Activated T-helper 1 cell treated with anti-CD3 and anti-CD28 coated beads, Interleukin-12 subunit alpha, Interleukin-12 subunit beta, Interleukin-2, Interleukin-4 antibody, amounts not matched to agents 30 ng/mL and 10 ng/mL and 1 ng/mL, durations not matched to agents 14 hours and 24 hours and 36 hours (primary cell): ENCODE results near the gene VRTN. TPM values are rescaled to one million over a fixed set of nuclear protein-coding genes. Genes with fewer than 3 reads are reported as not detected.
"Not testable (repeated sequence)": the region's sequence is repeated elsewhere in the genome, so short reads cannot be mapped to it uniquely, and the experiment has no call there.

Source experiments
- DNase-seq: peaks from one replicate; pipeline ENCODE4 v3.0.0; 2021; ENCODE audit warnings: low spot score
- H3K27ac Mint-ChIP-seq: one replicate; pipeline ENCODE4 v1.8.0; 2021; ENCODE audit warnings: mild to moderate bottlenecking, mixed read lengths
- H3K27me3 Mint-ChIP-seq: one replicate; pipeline ENCODE4 v1.8.0; 2022; ENCODE audit warnings: mild to moderate bottlenecking, moderate library complexity, mixed read lengths; ENCODE audit not compliant: insufficient read depth
- H3K36me3 Mint-ChIP-seq: one replicate; pipeline ENCODE4 v1.8.0; 2021; ENCODE audit warnings: low read depth, mixed read lengths
- H3K4me1 Mint-ChIP-seq: one replicate; pipeline ENCODE4 v1.8.0; 2021; ENCODE audit warnings: low read depth, mixed read lengths
- H3K4me3 Mint-ChIP-seq: one replicate; pipeline ENCODE4 v1.8.0; 2021; ENCODE audit warnings: mild to moderate bottlenecking, moderate library complexity, mixed read lengths
- H3K9me3 Mint-ChIP-seq: one replicate; pipeline ENCODE4 v1.8.0; 2021; ENCODE audit warnings: mixed read lengths
- intact Hi-C: fragments of 100-400 bp; cut with micrococcal nuclease; formaldehyde crosslinking; loops from one replicate; pipeline ENCODE4 v1.15.1; 2024
- total RNA-seq: library from RNA; stranded (reverse); gene quantifications from 2 replicates; pipeline ENCODE4 v1.2.3, GENCODE V29; 2022

Gene VRTN
- total RNA-seq, 1 donor from 2014 or later, result not detected

DNA sequence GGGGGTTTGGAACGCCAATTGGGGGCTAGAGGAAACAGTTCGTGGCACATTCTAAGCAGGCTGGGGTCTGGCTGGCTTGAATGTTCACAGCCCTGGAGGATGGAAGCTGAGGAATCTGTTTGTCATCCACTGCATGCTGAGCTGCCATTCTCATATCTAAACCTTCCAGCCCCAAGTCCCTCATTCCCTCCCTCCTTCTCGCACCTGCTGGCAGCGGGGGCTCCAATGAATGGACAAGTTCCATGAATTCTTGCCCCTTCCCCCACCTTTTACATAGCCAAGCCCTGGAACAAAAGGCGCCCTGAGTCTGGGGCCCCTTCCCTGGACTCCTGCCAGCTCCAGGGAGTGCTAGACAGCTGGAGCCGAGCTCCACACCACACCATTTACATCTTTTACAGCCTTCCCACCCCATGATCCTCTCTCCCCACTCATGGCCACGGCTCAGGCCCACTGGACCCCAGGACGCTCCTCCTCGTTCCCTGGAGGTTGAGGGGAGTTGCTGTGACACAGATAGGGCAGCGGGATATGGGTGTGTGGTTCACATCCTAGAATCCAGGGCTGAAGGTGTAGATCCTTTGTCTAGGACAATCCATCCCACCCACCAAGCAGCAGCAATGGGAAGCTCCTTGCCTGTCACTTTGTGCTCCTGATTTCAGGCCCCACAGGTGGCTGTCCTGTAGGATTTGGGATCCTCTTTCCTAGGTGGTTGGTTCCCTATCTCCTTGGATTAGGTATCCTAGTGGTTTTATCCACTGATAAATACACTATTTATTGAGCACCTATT lies 21.7 kb upstream of the VRTN start:
- Mint-ChIP-seq H3K9me3 (no peaks in the 10 kb centered on the region), H3K4me3 (no peak overlapping the region), H3K27me3 (peaks cover 4% of the 10 kb centered on the region), H3K27ac (no peak overlapping the region), H3K36me3 (no peaks in the 10 kb centered on the region), H3K4me1 (no peaks in the 10 kb centered on the region)
- no peak for DNase-seq
- intact Hi-C loops, result no loop called here

- H3K27ac Mint-ChIP-seq, H3K4me1 Mint-ChIP-seq, intact Hi-C loops, H3K36me3 Mint-ChIP-seq, H3K9me3 Mint-ChIP-seq, H3K4me3 Mint-ChIP-seq, H3K27me3 Mint-ChIP-seq, DNase-seq: not testable (repeated sequence)
These were observed 18.2 kb upstream of the VRTN start for GRCh38 chr14:74329950-74330552.

DNA sequence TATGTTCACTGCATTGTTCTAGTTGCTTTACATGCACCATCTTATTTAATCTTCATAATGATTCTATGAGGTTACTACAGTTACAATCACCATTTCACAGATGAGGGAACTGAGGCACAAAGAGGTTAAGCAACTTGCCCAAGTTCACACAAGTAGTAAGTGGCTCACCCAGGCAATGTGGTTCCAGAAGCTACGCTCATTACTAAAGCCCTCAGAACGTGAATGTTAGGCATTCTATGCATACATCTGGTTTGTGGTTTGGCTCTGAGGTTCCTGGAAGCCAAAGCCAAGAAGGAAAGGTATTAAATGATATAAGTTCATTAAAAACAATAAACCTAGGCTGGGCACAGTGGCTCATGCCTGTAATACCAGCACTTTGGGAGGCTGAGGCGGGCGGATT lies 14.4 kb upstream of the VRTN start:
- H3K9me3 Mint-ChIP-seq, result no peaks in the 10 kb centered on the region
- no peaks in the 10 kb centered on the region for H3K36me3 Mint-ChIP-seq
- no peaks in the 10 kb centered on the region for H3K4me1 Mint-ChIP-seq
- intact Hi-C loops, result no loop called here
- no peak for DNase-seq
- no peak overlapping the region for H3K4me3 Mint-ChIP-seq
- H3K27me3 Mint-ChIP-seq, result peaks cover 2% of the 10 kb centered on the region
- H3K27ac Mint-ChIP-seq, result no peak overlapping the region

DNA sequence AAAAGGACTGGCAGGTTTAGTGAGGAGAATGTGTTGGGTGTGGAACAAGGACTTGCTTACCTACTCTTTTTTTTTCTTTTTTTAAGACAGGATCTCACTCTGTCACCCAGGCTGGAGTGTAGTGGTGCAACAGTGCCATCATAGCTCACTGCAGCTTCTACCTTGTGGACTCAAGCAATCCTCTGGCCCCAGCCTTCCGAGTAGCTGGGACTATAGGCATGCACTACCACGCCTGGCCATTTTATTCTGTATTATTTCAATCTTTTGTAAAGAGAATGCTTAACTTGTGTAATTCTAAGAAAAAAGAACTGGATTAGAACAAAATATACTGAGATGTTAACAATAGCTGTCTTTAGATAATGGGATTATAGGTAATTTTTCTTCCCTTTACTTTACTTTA lies 1.9 kb upstream of the VRTN start:
- no peak overlapping the region for H3K4me3 Mint-ChIP-seq
- peaks cover 19% of the 10 kb centered on the region for H3K27me3 Mint-ChIP-seq
- no peaks in the 10 kb centered on the region for H3K36me3 Mint-ChIP-seq
- no peaks in the 10 kb centered on the region for H3K4me1 Mint-ChIP-seq
- H3K9me3 Mint-ChIP-seq, result no peaks in the 10 kb centered on the region
- intact Hi-C loops, result no loop called here
- DNase-seq, result no peak
- H3K27ac Mint-ChIP-seq, result no peak overlapping the region

- intact Hi-C loops, result no loop called here
- H3K9me3 Mint-ChIP-seq, result no peaks in the 10 kb centered on the region
- DNase-seq, result no peak
- H3K4me3 Mint-ChIP-seq, result no peak overlapping the region
- no peak overlapping the region for H3K27ac Mint-ChIP-seq
- H3K27me3 Mint-ChIP-seq, result peaks cover 20% of the 10 kb centered on the region
- no peaks in the 10 kb centered on the region for H3K36me3 Mint-ChIP-seq
- H3K4me1 Mint-ChIP-seq, result no peaks in the 10 kb centered on the region
These were observed 1.0 kb upstream of the VRTN start for GRCh38 chr14:74347097-74347794.

DNA sequence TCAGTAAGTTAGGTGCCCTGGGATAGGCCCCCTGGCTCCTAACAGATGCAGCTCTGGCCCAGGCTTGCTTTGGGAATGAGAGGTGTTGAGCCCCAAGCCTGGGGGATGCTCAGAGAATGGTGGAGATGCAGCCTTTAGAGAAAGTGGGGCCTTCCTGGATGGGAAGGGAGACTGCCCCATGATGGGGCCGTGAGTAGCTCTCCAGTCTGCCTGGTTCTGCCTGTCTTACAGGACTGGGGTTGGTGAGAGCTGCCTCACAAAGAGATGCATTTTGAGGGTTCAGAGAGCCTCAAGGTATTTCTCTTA lies 523 bp upstream of the VRTN start:
- H3K27me3 Mint-ChIP-seq, result peaks cover 22% of the 10 kb centered on the region
- no peaks in the 10 kb centered on the region for H3K4me1 Mint-ChIP-seq
- no peaks in the 10 kb centered on the region for H3K36me3 Mint-ChIP-seq
- intact Hi-C loops, result no loop called here
- H3K27ac Mint-ChIP-seq, result no peak overlapping the region
- no peak for DNase-seq
- H3K9me3 Mint-ChIP-seq, result no peaks in the 10 kb centered on the region
- no peak overlapping the region for H3K4me3 Mint-ChIP-seq

GRCh38 chr14:74348735-74349463 lies 628 bp downstream of the VRTN start:
- DNase-seq, result no peak
- H3K9me3 Mint-ChIP-seq, result no peaks in the 10 kb centered on the region
- no peaks in the 10 kb centered on the region for H3K4me1 Mint-ChIP-seq
- no peaks in the 10 kb centered on the region for H3K36me3 Mint-ChIP-seq
- no peak overlapping the region for H3K27ac Mint-ChIP-seq
- no peak overlapping the region for H3K4me3 Mint-ChIP-seq
- peaks cover 22% of the 10 kb centered on the region for H3K27me3 Mint-ChIP-seq
- intact Hi-C loops, result no loop called here

DNA sequence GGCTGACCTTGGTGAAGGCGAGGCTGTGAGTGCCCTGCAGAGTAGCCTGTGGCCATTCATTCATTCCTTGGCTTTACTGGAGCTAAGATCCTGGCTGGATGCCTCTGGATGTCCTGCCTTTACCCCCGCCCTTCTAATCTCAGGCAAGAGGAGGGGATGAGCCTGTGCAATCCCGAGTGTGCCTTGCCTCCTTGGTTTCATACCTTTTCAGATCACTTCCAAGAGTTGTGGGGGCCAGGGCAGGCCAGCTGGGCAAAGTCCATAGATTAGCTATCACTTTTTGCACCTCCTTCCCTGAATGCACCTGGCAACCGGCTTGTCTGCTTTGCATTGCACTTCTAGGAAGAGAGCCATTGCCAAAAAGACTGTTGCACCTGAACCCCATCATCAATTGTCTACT lies 1.5 kb downstream of the VRTN start:
- H3K9me3 Mint-ChIP-seq, result no peaks in the 10 kb centered on the region
- no peaks in the 10 kb centered on the region for H3K4me1 Mint-ChIP-seq
- H3K36me3 Mint-ChIP-seq, result no peaks in the 10 kb centered on the region
- no peak overlapping the region for H3K4me3 Mint-ChIP-seq
- no peak for DNase-seq
- no peak overlapping the region for H3K27ac Mint-ChIP-seq
- H3K27me3 Mint-ChIP-seq, result peaks cover 22% of the 10 kb centered on the region
- intact Hi-C loops, result no loop called here

GRCh38 chr14:74350211-74350927 lies 2.1 kb downstream of the VRTN start:
- H3K4me3 Mint-ChIP-seq, result no peak overlapping the region
- H3K9me3 Mint-ChIP-seq, result no peaks in the 10 kb centered on the region
- DNase-seq, result no peak
- H3K4me1 Mint-ChIP-seq, result no peaks in the 10 kb centered on the region
- no peak overlapping the region for H3K27ac Mint-ChIP-seq
- no peaks in the 10 kb centered on the region for H3K36me3 Mint-ChIP-seq
- peaks cover 22% of the 10 kb centered on the region for H3K27me3 Mint-ChIP-seq
- intact Hi-C loops, result no loop called here

GRCh38 chr14:74350928-74351323 lies 2.7 kb downstream of the VRTN start:
- intact Hi-C loops, result no loop called here
- H3K9me3 Mint-ChIP-seq, result no peaks in the 10 kb centered on the region
- H3K4me3 Mint-ChIP-seq, result no peak overlapping the region

DNA sequence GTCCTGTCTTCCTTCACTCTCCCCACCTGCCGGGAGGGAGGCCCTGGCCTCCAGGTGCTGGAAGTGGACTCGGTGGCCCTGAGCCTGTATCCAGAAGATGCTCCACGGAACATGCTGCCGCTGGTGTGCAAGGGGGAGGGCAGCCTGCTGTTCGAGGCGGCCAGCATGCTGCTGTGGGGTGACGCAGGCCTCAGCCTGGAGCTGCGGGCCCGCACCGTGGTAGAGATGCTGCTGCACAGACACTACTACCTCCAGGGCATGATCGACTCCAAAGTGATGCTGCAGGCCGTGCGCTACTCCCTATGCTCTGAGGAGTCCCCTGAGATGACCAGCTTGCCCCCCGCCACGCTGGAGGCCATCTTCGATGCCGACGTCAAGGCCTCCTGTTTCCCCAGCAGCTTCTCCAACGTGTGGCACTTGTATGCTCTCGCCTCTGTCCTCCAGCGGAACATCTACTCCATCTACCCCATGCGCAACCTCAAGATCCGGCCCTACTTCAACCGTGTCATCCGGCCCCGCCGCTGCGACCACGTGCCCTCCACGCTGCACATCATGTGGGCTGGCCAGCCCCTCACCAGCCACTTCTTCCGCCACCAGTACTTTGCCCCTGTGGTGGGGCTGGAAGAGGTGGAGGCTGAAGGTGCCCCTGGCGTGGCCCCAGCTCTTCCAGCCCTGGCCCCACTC lies 8.8 kb downstream of the VRTN start:
- Mint-ChIP-seq H3K36me3 (no peaks in the 10 kb centered on the region), H3K27ac (no peak overlapping the region), H3K4me3 (no peak overlapping the region), H3K4me1 (no peaks in the 10 kb centered on the region), H3K27me3 (peaks cover 3% of the 10 kb centered on the region), H3K9me3 (no peaks in the 10 kb centered on the region)
- intact Hi-C loops, result no loop called here
- DNase-seq, result no peak

More at GRCh38 chr14:74350928-74351323, 2.7 kb downstream of the VRTN start:
- H3K36me3 Mint-ChIP-seq, result no peaks in the 10 kb centered on the region
- peaks cover 19% of the 10 kb centered on the region for H3K27me3 Mint-ChIP-seq
- H3K4me1 Mint-ChIP-seq, result no peaks in the 10 kb centered on the region
- H3K27ac Mint-ChIP-seq, result no peak overlapping the region
- DNase-seq, result no peak

DNA sequence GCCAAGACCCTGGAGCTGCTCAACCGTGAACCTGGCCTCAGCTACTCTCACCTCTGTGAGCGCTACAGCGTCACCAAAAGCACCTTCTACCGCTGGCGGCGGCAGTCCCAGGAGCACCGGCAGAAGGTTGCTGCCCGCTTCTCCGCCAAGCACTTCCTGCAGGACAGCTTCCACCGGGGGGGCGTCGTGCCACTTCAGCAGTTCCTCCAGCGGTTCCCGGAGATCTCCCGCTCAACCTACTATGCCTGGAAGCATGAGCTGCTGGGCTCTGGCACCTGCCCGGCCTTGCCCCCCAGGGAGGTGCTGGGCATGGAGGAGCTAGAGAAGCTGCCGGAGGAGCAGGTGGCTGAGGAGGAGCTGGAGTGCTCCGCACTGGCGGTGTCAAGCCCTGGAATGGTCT lies 9.3 kb downstream of the VRTN start:
- Mint-ChIP-seq H3K4me3 (no peak overlapping the region), H3K36me3 (no peaks in the 10 kb centered on the region), H3K9me3 (no peaks in the 10 kb centered on the region), H3K27ac (no peak overlapping the region), H3K4me1 (no peaks in the 10 kb centered on the region), H3K27me3 (no peaks in the 10 kb centered on the region)
- DNase-seq, result no peak
- intact Hi-C loops, result no loop called here
